ENCODE data around the gene GAS7. TPM values are rescaled to one million over a fixed set of nuclear protein-coding genes. Genes with fewer than 3 reads are reported as not detected.

The GAS7 gene
- total and polyA plus RNA-seq, 9 donors: 7.1 to 48.0 (median 24.2) TPM

DNA sequence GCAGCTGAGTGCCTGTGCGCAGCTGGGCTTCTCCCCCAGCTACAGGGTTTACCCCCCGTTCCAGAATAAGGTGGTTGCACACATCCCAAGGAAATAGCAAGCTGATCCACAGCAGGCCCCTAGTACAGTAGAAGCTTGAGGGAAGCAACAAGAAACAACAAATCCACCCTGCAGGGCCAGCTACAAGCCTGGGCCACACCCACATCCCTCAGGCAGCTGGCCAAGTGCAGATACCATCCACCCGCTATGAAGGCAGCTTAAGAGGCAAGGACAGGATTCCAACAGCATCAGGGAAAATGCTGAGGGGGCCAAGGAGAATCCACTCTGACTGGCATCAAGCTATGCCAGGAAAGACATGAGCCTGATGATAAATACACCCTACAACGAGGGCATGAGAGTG is 226.4 kb downstream of the GAS7 start:
- no peaks in the 10 kb centered on the region for H3K27me3 ChIP-seq
- H3K4me1 ChIP-seq (ENCODE audit: insufficient read depth): peaks cover 8% of the 10 kb centered on the region
- H3K4me3 ChIP-seq: no peak overlapping the region
- 24 to 34% (median 33%) methylated on average over 4 of the region's 4 CpGs for WGBS, 3 donors
- intact Hi-C loops (cut with DNase I): no loop called here
- no peaks in the 10 kb centered on the region for H3K9me3 ChIP-seq
- peak; percentile 62 to 83 (median 63) for DNase-seq
- H3K36me3 ChIP-seq: no peaks in the 10 kb centered on the region
- TF ChIP-seq POLR2A (IDR thresholded peaks at IDR 0.05) (no peak), EP300 (IDR thresholded peaks at IDR 0.05) (no peak)
- TF ChIP-seq, protein P1, sequence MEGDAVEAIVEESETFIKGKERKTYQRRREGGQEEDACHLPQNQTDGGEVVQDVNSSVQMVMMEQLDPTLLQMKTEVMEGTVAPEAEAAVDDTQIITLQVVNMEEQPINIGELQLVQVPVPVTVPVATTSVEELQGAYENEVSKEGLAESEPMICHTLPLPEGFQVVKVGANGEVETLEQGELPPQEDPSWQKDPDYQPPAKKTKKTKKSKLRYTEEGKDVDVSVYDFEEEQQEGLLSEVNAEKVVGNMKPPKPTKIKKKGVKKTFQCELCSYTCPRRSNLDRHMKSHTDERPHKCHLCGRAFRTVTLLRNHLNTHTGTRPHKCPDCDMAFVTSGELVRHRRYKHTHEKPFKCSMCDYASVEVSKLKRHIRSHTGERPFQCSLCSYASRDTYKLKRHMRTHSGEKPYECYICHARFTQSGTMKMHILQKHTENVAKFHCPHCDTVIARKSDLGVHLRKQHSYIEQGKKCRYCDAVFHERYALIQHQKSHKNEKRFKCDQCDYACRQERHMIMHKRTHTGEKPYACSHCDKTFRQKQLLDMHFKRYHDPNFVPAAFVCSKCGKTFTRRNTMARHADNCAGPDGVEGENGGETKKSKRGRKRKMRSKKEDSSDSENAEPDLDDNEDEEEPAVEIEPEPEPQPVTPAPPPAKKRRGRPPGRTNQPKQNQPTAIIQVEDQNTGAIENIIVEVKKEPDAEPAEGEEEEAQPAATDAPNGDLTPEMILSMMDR (IDR thresholded peaks at IDR 0.05): no peak
- no peak overlapping the region for H3K27ac ChIP-seq

DNA sequence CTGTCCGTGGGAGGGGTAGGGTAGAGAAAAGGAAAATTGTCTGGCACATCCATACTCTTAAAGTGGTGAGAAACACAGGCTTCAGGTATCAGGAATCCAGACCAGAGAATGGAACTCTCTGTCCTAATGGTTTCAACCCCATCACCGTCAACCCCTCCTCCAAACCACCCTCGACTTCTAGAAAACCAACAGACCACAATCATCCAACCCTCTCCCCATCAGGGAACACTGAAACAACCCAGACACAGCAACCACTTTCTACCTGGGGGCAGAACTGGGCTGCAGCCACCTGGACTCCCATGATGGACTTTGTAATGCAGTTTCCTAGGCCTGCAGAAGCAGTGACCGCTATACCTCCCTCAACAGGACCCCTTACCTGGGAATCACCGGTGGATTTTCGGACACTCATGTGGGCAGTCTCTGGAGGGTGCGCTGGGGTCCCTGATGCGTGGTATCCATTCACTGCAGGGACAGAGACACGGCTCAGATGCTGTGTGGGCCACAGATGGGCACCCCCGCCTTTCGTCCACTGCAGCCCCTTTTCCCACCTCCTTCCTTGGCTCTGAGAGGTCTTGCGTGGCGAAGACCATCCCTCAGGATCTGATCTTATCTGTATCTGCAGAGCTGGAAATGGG is 229.0 kb downstream of the GAS7 start:
- TF ChIP-seq POLR2A (IDR thresholded peaks at IDR 0.05) (no peak), EP300 (IDR thresholded peaks at IDR 0.05) (no peak)
- TF ChIP-seq, protein P1 (IDR thresholded peaks at IDR 0.05): no peak
- 86 to 89% (median 87%) methylated on average over 13 of the region's 13 CpGs for WGBS, 3 donors
- H3K27ac ChIP-seq: no peak overlapping the region

DNA sequence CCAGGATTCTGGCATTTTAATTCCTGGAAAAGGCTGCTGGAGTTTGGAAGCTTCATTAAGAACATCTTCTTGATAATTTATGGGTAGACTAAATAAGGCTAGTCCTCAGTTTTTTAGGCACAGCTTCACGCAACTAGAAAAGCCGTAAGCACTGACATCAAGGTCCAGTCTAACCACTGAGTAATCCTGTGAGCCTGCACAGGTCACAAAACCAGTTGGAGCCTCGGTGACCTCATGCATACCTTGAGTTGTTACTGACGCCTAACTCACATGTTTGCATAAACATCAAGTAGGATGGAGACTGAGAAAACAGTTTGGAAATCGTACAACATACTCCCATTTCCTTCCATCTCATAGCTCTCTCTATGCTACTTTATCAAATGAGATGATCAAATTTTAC is 229.5 kb downstream of the GAS7 start:
- H3K4me3 ChIP-seq: no peak overlapping the region
- no peaks in the 10 kb centered on the region for H3K27me3 ChIP-seq
- TF ChIP-seq, protein P1 (IDR thresholded peaks at IDR 0.05): no peak
- TF ChIP-seq EP300 (IDR thresholded peaks at IDR 0.05): no peak
- TF ChIP-seq POLR2A (IDR thresholded peaks at IDR 0.05): no peak
- H3K9me3 ChIP-seq: no peaks in the 10 kb centered on the region
- H3K4me1 ChIP-seq (ENCODE audit: insufficient read depth): peaks cover 10% of the 10 kb centered on the region
- 63 to 73% (median 66%) methylated on average over 5 of the region's 5 CpGs for WGBS, 3 donors
- intact Hi-C loops (cut with DNase I): no loop called here
- no peak for DNase-seq
- no peaks in the 10 kb centered on the region for H3K36me3 ChIP-seq
- no peak overlapping the region for H3K27ac ChIP-seq

More for the DNA sequence above, 229.0 kb downstream of the GAS7 start:
- Histone ChIP-seq H3K9me3 (no peaks in the 10 kb centered on the region), H3K27me3 (no peaks in the 10 kb centered on the region), H3K36me3 (no peaks in the 10 kb centered on the region), H3K4me3 (no peak overlapping the region), H3K4me1 (ENCODE audit: insufficient read depth) (peaks cover 10% of the 10 kb centered on the region)
- intact Hi-C loops (cut with DNase I): no loop called here
- no peak for DNase-seq

DNA sequence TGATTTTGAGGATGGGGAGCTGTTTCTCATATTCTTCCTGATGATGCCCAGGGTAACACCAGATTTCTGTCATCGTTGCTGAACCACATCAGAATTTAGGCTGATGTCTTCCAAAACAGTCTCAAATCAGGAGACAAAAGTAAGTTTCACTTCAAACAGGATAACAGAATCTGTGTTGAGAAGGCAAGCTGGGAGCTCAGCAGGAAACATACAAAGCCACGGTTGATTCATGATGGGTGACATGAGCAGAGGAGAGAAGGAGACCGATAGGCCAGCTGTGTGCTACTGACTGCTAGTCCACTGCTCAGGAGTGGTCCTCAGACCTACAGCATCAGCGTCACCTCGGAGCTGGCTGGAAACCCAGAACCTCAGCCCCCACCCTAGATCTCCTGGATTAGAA is 230.4 kb downstream of the GAS7 start:
- Histone ChIP-seq H3K9me3 (no peaks in the 10 kb centered on the region), H3K27ac (no peak overlapping the region), H3K4me1 (ENCODE audit: insufficient read depth) (peaks cover 10% of the 10 kb centered on the region), H3K4me3 (no peak overlapping the region), H3K27me3 (no peaks in the 10 kb centered on the region), H3K36me3 (no peaks in the 10 kb centered on the region)
- no peak for DNase-seq
- 75 to 84% (median 79%) methylated on average over 4 to 5 of the region's 5 CpGs for WGBS, 3 donors
- intact Hi-C loops (cut with DNase I): no loop called here
- TF ChIP-seq EP300 (IDR thresholded peaks at IDR 0.05) (no peak), POLR2A (IDR thresholded peaks at IDR 0.05) (no peak)
- TF ChIP-seq, protein P1 (IDR thresholded peaks at IDR 0.05): no peak
